ENCODE measurements around the gene ATXN1. TPM values are rescaled to one million over a fixed set of nuclear protein-coding genes. Genes with fewer than 3 reads are reported as not detected.

ATXN1 gene
- total RNA-seq, 2 experiments from 2014 or later: 83.1 to 89.4 TPM

DNA sequence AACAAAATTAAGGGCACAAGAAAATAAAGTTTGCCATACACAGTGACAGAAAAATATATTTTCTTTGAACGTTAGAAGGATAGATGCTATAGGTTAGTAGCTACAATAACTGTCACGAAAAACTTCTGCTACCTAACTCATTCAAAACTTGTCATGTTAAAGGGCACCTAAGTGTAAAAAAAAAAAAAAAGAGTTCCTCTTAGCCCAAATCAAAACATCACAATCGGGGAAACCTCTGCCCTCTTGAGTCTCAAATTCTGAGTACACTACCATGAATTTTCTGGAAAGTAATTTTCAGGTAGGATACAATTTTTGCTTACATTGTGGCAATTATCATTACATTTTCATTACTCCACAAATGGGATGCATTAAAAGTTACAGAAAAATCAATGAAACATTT is 5.7 kb downstream of the ATXN1 start:
- Mint-ChIP-seq H3K9me3 (no peaks in the 10 kb centered on the region), H3K4me3 (no peak overlapping the region), H3K27me3 (no peaks in the 10 kb centered on the region), H3K36me3 (ENCODE audit: low read depth) (peaks cover 71% of the 10 kb centered on the region), H3K4me1 (peaks cover 71% of the 10 kb centered on the region), H3K27ac (no peak overlapping the region)
- ChIA-PET CTCF (no interaction called here), POLR2A (no interaction called here)
- no peak for DNase-seq

DNA sequence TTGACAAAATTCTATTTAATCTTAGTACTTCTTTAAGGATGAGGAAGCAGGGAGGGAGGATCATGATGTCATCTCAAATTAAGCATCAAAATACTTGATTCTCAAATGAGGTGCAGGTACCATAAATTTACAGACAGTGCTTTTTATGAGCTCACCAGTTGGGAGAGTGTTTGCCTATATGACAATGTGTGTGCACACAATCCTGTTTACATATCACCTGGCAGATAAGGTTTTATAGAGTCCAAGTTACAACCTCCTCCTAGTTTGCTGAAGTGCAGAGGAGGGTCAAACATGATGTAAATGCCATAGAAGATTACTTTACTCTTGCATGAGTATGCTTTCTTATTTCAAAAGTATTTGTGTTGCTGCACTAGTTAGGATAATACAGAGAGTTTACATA is 6.4 kb downstream of the ATXN1 start:
- Mint-ChIP-seq H3K27ac (no peak overlapping the region), H3K27me3 (no peaks in the 10 kb centered on the region), H3K9me3 (no peaks in the 10 kb centered on the region), H3K4me3 (no peak overlapping the region), H3K36me3 (ENCODE audit: low read depth) (peaks cover 76% of the 10 kb centered on the region), H3K4me1 (peaks cover 75% of the 10 kb centered on the region)
- POLR2A ChIA-PET: interaction anchor here (1.6 kb wide), 1 partner anchor 22 kb away, joined by 5 read pairs; no protein-coding TSS in a partner anchor
- CTCF ChIA-PET: interaction anchor here (0.7 kb wide), 1 partner anchor 244 kb away, joined by 3 read pairs; no protein-coding TSS in a partner anchor
- DNase-seq: no peak

DNA sequence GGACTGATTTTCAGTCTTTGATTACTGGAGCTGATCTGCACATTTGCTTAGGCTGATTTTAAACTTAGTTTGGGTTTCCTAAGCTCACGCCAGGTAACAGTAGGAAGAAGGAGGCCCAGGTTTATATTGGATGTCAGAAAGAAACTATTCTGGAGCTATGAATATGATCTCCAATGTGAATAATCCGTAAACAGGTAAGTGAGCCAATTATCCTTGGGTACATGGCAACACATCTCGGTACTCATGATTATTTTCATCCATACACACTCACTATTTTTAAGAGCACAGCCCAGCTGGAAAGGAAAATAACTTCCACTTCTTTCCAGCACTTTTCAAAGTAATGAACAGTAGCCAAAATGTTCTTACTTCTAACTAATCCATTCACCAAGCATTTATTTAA is 7.0 kb downstream of the ATXN1 start:
- H3K4me1 Mint-ChIP-seq: peaks cover 80% of the 10 kb centered on the region
- POLR2A ChIA-PET: interaction anchor here (1.6 kb wide), 1 partner anchor 22 kb away, joined by 5 read pairs; no protein-coding TSS in a partner anchor
- H3K36me3 Mint-ChIP-seq (ENCODE audit: low read depth): peaks cover 77% of the 10 kb centered on the region
- no peak for DNase-seq
- no peaks in the 10 kb centered on the region for H3K27me3 Mint-ChIP-seq
- CTCF ChIA-PET: interaction anchor here (0.7 kb wide), 1 partner anchor 244 kb away, joined by 3 read pairs; no protein-coding TSS in a partner anchor
- no peak overlapping the region for H3K4me3 Mint-ChIP-seq
- no peak overlapping the region for H3K27ac Mint-ChIP-seq
- no peaks in the 10 kb centered on the region for H3K9me3 Mint-ChIP-seq

GRCh38 chr6:16753341-16753740 is 7.9 kb downstream of the ATXN1 start:
- POLR2A ChIA-PET: no interaction called here
- no peaks in the 10 kb centered on the region for H3K9me3 Mint-ChIP-seq
- CTCF ChIA-PET: interaction anchor here (0.5 kb wide), 1 partner anchor 8 kb away, joined by 3 read pairs; the partner anchor contains the start of gene ATXN1
- peaks cover 78% of the 10 kb centered on the region for H3K4me1 Mint-ChIP-seq
- H3K27me3 Mint-ChIP-seq: no peaks in the 10 kb centered on the region
- DNase-seq: no peak
- no peak overlapping the region for H3K27ac Mint-ChIP-seq
- H3K4me3 Mint-ChIP-seq: no peak overlapping the region
- peaks cover 76% of the 10 kb centered on the region for H3K36me3 Mint-ChIP-seq (ENCODE audit: low read depth)

DNA sequence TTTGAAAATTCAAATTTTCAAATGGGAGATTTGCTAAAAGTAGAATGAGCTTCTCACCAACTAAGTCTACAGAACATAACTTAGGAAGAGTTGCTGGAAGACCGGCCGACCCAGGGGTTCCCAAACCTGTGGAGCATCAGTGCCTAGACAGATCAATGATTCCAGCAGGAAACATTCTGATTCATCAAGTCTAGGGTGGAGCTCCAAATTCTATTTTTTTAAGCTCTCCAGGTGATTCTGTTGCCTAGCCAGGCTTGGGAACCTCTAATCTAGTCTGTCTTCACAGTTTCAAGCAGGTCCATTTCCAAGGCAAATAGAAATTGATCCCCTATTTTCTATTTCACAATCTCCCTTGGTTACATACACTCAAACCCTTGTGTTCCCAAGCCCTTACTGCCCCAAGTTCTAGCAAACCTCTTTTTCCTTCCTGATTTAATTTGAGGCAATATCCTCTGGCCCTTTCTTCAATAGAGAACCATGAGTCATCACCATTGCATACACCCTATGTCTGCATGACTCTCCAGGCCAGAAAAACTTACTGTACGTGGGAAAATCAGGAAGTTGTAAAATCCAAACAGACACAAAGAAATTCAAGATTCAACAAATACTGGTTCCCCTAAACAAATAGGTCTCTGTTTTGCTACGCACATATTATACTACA is 8.9 kb downstream of the ATXN1 start:
- H3K4me3 Mint-ChIP-seq: no peak overlapping the region
- CTCF ChIA-PET: interaction anchor here (0.9 to 1.3 kb wide), 3 partner anchors 20 to 420 kb away, joined by 3 to 4 read pairs (median 3); no protein-coding TSS in a partner anchor
- H3K27ac Mint-ChIP-seq: no peak overlapping the region
- peaks cover 74% of the 10 kb centered on the region for H3K36me3 Mint-ChIP-seq (ENCODE audit: low read depth)
- POLR2A ChIA-PET: interaction anchor here (1.1 to 1.9 kb wide), 2 partner anchors 10 to 42 kb away, joined by 3 to 7 read pairs; partner anchors contain the start of gene ATXN1
- peaks cover 74% of the 10 kb centered on the region for H3K4me1 Mint-ChIP-seq
- H3K9me3 Mint-ChIP-seq: no peaks in the 10 kb centered on the region
- no peak for DNase-seq
- no peaks in the 10 kb centered on the region for H3K27me3 Mint-ChIP-seq

- ChIA-PET CTCF (interaction anchor here (0.9 to 1.3 kb wide), 2 partner anchors 19 to 22 kb away, joined by 3 to 4 read pairs; no protein-coding TSS in a partner anchor), POLR2A (interaction anchor here (1.1 to 1.9 kb wide), 2 partner anchors 10 to 41 kb away, joined by 3 to 7 read pairs; partner anchors contain the start of gene ATXN1)
- peaks cover 71% of the 10 kb centered on the region for H3K36me3 Mint-ChIP-seq (ENCODE audit: low read depth)
- H3K4me3 Mint-ChIP-seq: no peak overlapping the region
- peaks cover 70% of the 10 kb centered on the region for H3K4me1 Mint-ChIP-seq
- H3K27ac Mint-ChIP-seq: no peak overlapping the region
- H3K27me3 Mint-ChIP-seq: no peaks in the 10 kb centered on the region
- DNase-seq: no peak
- H3K9me3 Mint-ChIP-seq: no peaks in the 10 kb centered on the region
These were observed 9.9 kb downstream of the ATXN1 start for GRCh38 chr6:16751251-16751946.

DNA sequence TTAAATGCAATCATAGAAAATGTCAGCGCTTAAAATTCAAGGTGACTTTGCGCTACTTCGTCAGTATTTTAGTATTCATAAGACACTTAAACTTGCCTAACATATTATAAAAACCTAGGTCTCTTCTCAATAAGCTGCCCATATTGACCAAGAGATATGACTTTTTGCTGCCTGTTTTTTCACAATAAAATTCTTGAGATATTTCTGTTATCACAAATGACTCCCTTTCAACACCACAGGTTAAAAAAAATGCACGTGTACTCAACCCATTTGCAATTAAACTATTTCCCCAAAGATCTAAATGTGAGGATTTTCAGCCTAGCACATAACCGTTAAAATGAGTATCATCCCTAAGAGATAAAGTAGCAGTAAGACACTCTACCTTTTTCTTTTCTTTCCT is 10.7 kb downstream of the ATXN1 start:
- no peak overlapping the region for H3K4me3 Mint-ChIP-seq
- H3K9me3 Mint-ChIP-seq: no peaks in the 10 kb centered on the region
- no peak for DNase-seq
- H3K36me3 Mint-ChIP-seq (ENCODE audit: low read depth): peaks cover 74% of the 10 kb centered on the region
- no peak overlapping the region for H3K27ac Mint-ChIP-seq
- ChIA-PET CTCF (interaction anchor here (0.6 to 1.3 kb wide), 4 partner anchors 13 to 341 kb away, joined by 3 to 5 read pairs (median 4); no protein-coding TSS in a partner anchor), POLR2A (interaction anchor here (0.7 to 2.0 kb wide), 4 partner anchors 8 to 50 kb away, joined by 3 to 13 read pairs (median 3); partner anchors contain the start of gene ATXN1)
- H3K27me3 Mint-ChIP-seq: no peaks in the 10 kb centered on the region
- H3K4me1 Mint-ChIP-seq: peaks cover 67% of the 10 kb centered on the region

GRCh38 chr6:16749516-16750485 is 11.5 kb downstream of the ATXN1 start:
- Mint-ChIP-seq H3K27ac (no peak overlapping the region), H3K27me3 (no peaks in the 10 kb centered on the region), H3K4me1 (peaks cover 62% of the 10 kb centered on the region), H3K4me3 (no peak overlapping the region), H3K36me3 (ENCODE audit: low read depth) (peaks cover 72% of the 10 kb centered on the region), H3K9me3 (no peaks in the 10 kb centered on the region)
- POLR2A ChIA-PET: interaction anchor here (0.7 to 2.0 kb wide), 5 partner anchors 8 to 49 kb away, joined by 3 to 13 read pairs (median 3); partner anchors contain the start of gene ATXN1
- DNase-seq: no peak
- CTCF ChIA-PET: interaction anchor here (0.6 to 1.3 kb wide), 6 partner anchors 9 to 341 kb away, joined by 3 to 5 read pairs (median 4); no protein-coding TSS in a partner anchor

GRCh38 chr6:16748025-16748319 is 13.3 kb downstream of the ATXN1 start:
- peaks cover 60% of the 10 kb centered on the region for H3K4me1 Mint-ChIP-seq
- CTCF ChIA-PET: interaction anchor here (1.5 to 1.8 kb wide), 2 partner anchors 11 to 16 kb away, joined by 9 read pairs; no protein-coding TSS in a partner anchor
- H3K27ac Mint-ChIP-seq: no peak overlapping the region

GRCh38 chr6:16747232-16748024 is 13.8 kb downstream of the ATXN1 start:
- ChIA-PET CTCF (interaction anchor here (0.7 to 1.8 kb wide), 3 partner anchors 11 to 406 kb away, joined by 3 to 9 read pairs (median 9); no protein-coding TSS in a partner anchor), POLR2A (interaction anchor here (0.7 to 3.3 kb wide), 8 partner anchors 10 to 50 kb away, joined by 3 to 15 read pairs (median 6); partner anchors contain the start of gene ATXN1)
- H3K9me3 Mint-ChIP-seq: no peaks in the 10 kb centered on the region
- H3K27ac Mint-ChIP-seq: no peak overlapping the region
- no peak overlapping the region for H3K4me3 Mint-ChIP-seq
- peaks cover 75% of the 10 kb centered on the region for H3K36me3 Mint-ChIP-seq (ENCODE audit: low read depth)
- no peak for DNase-seq
- H3K4me1 Mint-ChIP-seq: peaks cover 60% of the 10 kb centered on the region
- no peaks in the 10 kb centered on the region for H3K27me3 Mint-ChIP-seq

More at GRCh38 chr6:16748025-16748319, 13.3 kb downstream of the ATXN1 start:
- Mint-ChIP-seq H3K4me3 (no peak overlapping the region), H3K27me3 (no peaks in the 10 kb centered on the region), H3K36me3 (ENCODE audit: low read depth) (peaks cover 76% of the 10 kb centered on the region), H3K9me3 (no peaks in the 10 kb centered on the region)
- DNase-seq: no peak
- POLR2A ChIA-PET: interaction anchor here (0.8 to 3.3 kb wide), 6 partner anchors 11 to 29 kb away, joined by 3 to 15 read pairs (median 6); partner anchors contain the start of gene ATXN1

- Mint-ChIP-seq H3K27me3 (no peaks in the 10 kb centered on the region), H3K36me3 (ENCODE audit: low read depth) (peaks cover 72% of the 10 kb centered on the region)
- CTCF ChIA-PET: interaction anchor here (0.7 to 1.8 kb wide), 2 partner anchors 12 to 406 kb away, joined by 3 to 9 read pairs; no protein-coding TSS in a partner anchor
These were observed 14.4 kb downstream of the ATXN1 start for GRCh38 chr6:16746812-16747211.

More at GRCh38 chr6:16746812-16747211, 14.4 kb downstream of the ATXN1 start:
- POLR2A ChIA-PET: interaction anchor here (1.4 to 3.3 kb wide), 4 partner anchors 10 to 15 kb away, joined by 6 to 15 read pairs (median 8); partner anchors contain the start of gene ATXN1
- Mint-ChIP-seq H3K9me3 (no peaks in the 10 kb centered on the region), H3K27ac (no peak overlapping the region), H3K4me3 (no peak overlapping the region), H3K4me1 (peaks cover 61% of the 10 kb centered on the region)
- no peak for DNase-seq
